ENCODE data around the gene GSE1. TPM values are rescaled to one million over a fixed set of nuclear protein-coding genes. Genes with fewer than 3 reads are reported as not detected.

GSE1 gene
- total RNA-seq, 6 experiments from 2014 or later, result 49.2 to 62.3 (median 58.1) TPM

- H3K9me3 Mint-ChIP-seq, result peaks cover 18% of the 10 kb centered on the region
- H3K27ac Mint-ChIP-seq, result no peak overlapping the region
- no peaks in the 10 kb centered on the region for H3K4me1 Mint-ChIP-seq (ENCODE audit: low read depth)
These were observed 11.9 kb downstream of the GSE1 start for GRCh38 chr16:85625053-85625452.

GRCh38 chr16:85625485-85626117, 12.5 kb downstream of the GSE1 start:
- DNase-seq, result no peak
- no peak for TF ChIP-seq CTCF (IDR thresholded peaks at IDR 0.05)
- H3K4me3 Mint-ChIP-seq, result no peak overlapping the region
- peaks cover 23% of the 10 kb centered on the region for H3K36me3 Mint-ChIP-seq (ENCODE audit: low read depth)
- H3K4me1 Mint-ChIP-seq (ENCODE audit: low read depth), result no peaks in the 10 kb centered on the region
- peaks cover 11% of the 10 kb centered on the region for H3K27me3 Mint-ChIP-seq (ENCODE audit: insufficient read depth)
- peaks cover 18% of the 10 kb centered on the region for H3K9me3 Mint-ChIP-seq
- H3K27ac Mint-ChIP-seq, result no peak overlapping the region

More at GRCh38 chr16:85625053-85625452, 11.9 kb downstream of the GSE1 start:
- H3K27me3 Mint-ChIP-seq (ENCODE audit: insufficient read depth), result peaks cover 11% of the 10 kb centered on the region
- no peak for TF ChIP-seq CTCF (IDR thresholded peaks at IDR 0.05)
- no peak overlapping the region for H3K4me3 Mint-ChIP-seq
- DNase-seq, result no peak
- peaks cover 25% of the 10 kb centered on the region for H3K36me3 Mint-ChIP-seq (ENCODE audit: low read depth)

DNA sequence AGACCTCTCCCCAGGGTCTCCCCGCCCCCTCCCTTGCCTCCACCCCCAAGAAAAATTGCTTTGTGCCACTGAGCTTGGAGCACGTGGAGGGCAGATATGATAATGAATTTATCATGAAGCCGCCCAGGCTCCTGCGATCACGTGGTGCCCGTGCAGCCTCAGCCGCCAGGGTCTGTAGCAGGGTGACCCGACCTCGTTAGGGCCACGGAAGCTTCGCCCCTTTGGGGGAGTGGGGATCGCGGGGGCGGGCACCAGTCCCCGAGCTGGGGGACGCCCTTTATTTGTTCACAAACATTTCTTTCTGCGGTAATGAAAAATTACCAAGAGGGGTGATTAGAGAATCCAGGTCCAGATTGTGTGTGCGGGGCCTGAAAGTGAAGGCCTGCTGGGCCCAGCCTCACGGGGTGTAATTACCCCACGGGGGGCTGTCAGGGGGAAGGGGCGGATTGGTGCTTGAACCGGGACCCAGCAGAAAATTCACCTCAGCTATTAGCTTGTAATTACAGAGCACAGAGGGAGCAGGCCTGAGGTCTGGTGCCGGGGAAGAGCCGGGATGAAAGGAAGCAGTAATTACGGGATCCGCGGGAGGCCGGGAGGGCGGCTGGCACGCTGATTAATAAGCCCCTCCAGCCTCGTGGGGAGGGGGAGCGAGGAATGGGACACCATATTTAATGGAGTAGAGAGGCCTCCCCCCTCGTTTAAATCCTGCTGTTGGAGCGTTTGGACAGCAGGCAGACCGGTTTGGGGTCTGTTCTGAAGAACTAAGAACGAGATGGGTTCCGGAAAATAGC, 13.3 kb downstream of the GSE1 start:
- peaks cover 16% of the 10 kb centered on the region for H3K36me3 Mint-ChIP-seq (ENCODE audit: low read depth)
- no peak for DNase-seq
- no peak overlapping the region for H3K27ac Mint-ChIP-seq
- H3K9me3 Mint-ChIP-seq, result peaks cover 18% of the 10 kb centered on the region
- no peaks in the 10 kb centered on the region for H3K4me1 Mint-ChIP-seq (ENCODE audit: low read depth)
- TF ChIP-seq CTCF (IDR thresholded peaks at IDR 0.05), result no peak
- peaks cover 11% of the 10 kb centered on the region for H3K27me3 Mint-ChIP-seq (ENCODE audit: insufficient read depth)
- no peak overlapping the region for H3K4me3 Mint-ChIP-seq

- Mint-ChIP-seq H3K27ac (no peak overlapping the region), H3K4me1 (ENCODE audit: low read depth) (no peaks in the 10 kb centered on the region), H3K36me3 (ENCODE audit: low read depth) (peaks cover 16% of the 10 kb centered on the region), H3K27me3 (ENCODE audit: insufficient read depth) (peaks cover 8% of the 10 kb centered on the region), H3K4me3 (no peak overlapping the region), H3K9me3 (peaks cover 18% of the 10 kb centered on the region)
- TF ChIP-seq CTCF (IDR thresholded peaks at IDR 0.05), result no peak
- DNase-seq, result no peak
These were observed 14.0 kb downstream of the GSE1 start for GRCh38 chr16:85627089-85627488.

DNA sequence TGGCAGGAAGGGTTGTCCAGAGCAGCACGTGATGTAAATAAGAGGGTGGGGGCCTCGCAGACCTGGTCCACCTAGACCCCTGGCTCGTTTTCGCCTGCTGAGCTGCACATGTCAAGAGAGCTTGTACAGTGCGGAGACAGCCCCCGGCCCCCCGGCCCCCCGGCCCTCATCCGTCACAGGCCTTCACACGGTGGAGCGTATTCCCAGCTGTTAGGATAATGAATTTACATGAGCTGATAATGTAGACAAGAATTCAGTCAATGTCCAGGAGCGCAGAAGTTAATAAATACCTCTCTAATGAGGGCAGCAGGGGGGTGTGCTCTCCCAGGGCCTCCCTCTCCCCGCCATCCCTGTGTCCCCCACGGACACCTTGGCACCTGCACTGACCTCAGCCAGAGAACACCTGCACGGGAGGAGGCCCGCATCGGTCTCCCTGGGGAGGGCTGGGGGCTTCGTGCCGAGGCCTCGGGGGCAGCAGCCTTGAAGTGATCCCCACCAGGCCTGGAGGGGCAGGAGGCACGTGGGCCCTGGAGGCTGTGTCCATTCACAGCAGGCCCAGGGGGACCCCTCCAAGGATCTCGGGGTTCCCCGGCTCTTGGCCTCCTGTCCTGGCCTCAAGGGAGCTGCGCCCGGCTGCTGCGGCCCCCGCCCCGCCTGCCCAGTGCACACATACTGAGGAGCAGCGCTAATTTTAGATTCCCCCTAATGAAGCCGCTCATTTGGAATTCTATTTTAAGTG, 14.6 kb downstream of the GSE1 start:
- Mint-ChIP-seq H3K36me3 (ENCODE audit: low read depth) (peaks cover 16% of the 10 kb centered on the region), H3K27me3 (ENCODE audit: insufficient read depth) (peaks cover 6% of the 10 kb centered on the region), H3K9me3 (peaks cover 18% of the 10 kb centered on the region), H3K27ac (no peak overlapping the region), H3K4me3 (no peak overlapping the region), H3K4me1 (ENCODE audit: low read depth) (no peaks in the 10 kb centered on the region)
- no peak for TF ChIP-seq CTCF (IDR thresholded peaks at IDR 0.05)
- no peak for DNase-seq

Measured in HFFc6 (cell line).